Adrenal gland (tissue), 5 donors: ENCODE measurements around the gene TCF12.

Source experiments
- CTCF ChIP-seq, 6 experiments: fragments of 450-650 bp in 4 of 6; fragments of 200-600 bp in 2 of 6; sonication (generic) in 1 of 6; IDR thresholded peaks; 1 replicate in 5 of 6; 2 replicates in 1 of 6; pipeline versions ENCODE4 v1.5.1 to v1.8.0; 2016 to 2021; ENCODE audit warnings: antibody characterized with exemption in 6 of 6, mild to moderate bottlenecking in 2 of 6, moderate library complexity in 1 of 6
- POLR2A ChIP-seq, 2 donors: fragments of 450-650 bp; IDR thresholded peaks; one replicate each; pipeline ENCODE4 v1.6.1; 2017; ENCODE audit warnings: antibody characterized with exemption in 2 of 2, mild to moderate bottlenecking in 2 of 2, moderate library complexity in 1 of 2
- donor health status: DM: no; HTN: no; CAD: no.

- TF ChIP-seq POLR2A (IDR thresholded peaks at IDR 0.05) = no peak
- TF ChIP-seq CTCF (IDR thresholded peaks at IDR 0.05) = no peak
Measured at GRCh38 chr15:57129064-57129463, 210.6 kb downstream of the TCF12 start.
